HG03095 (cell line): Measurements from ENCODE around the gene AREG.

Experiments
- ATAC-seq: cut with Tn5 transposase; IDR thresholded peaks from one replicate; pipeline ENCODE4 v1.9.1; 2021; ENCODE audit warnings: moderate library complexity; ENCODE audit not compliant: unreplicated experiment

Gene AREG

GRCh38 chr4:74504212-74504611 lies 59.3 kb downstream of the AREG start:
- ATAC-seq: no peak
